GM13976 (cell line): ENCODE data around the gene KLF13.
A peak's percentile ranks its signal among the peaks of the same experiment; 100 is the strongest.

ENCODE experiments used
- DNase-seq: peaks from one replicate; pipeline ENCODE4 v3.0.0; 2012; ENCODE audit warnings: low spot score
- in situ Hi-C: fragments of 300-500 bp; cut with MboI; formaldehyde crosslinking; loops from one replicate; pipeline ENCODE4 v1.12.0; 2022; ENCODE audit warnings: low sequenced_read_pairs, mixed read lengths, inconsistent platforms; ENCODE audit not compliant: unreplicated experiment
- TF ChIP-seq, protein P1 (sequence below): IDR thresholded peaks from 2 replicates; pipeline ENCODE4 v1.5.1; 2012; ENCODE audit warnings: borderline replicate concordance, mild to moderate bottlenecking; ENCODE audit not compliant: insufficient read depth; ENCODE audit errors: extremely low read depth, missing control alignments, control extremely low read depth

Gene KLF13

DNA sequence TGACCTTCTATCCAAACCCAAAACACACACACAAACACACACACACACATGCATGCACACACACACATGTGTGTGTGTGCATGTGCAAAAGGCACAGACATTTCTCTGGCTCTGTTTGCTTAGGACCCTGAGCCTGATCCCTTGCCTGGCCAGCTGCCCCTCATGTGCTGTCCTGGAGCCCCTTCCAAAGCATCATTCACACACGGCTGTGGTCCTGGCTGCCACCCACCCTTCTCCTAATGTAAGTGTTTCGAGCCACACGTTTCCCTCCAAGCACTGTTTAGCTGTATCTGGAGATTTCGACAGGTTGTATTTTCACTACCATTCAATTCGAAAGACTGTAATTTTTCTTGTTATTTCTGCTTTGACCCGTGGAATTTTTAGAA, 45.8 kb upstream of the KLF13 start:
- in situ Hi-C loops = no loop called here
- TF ChIP-seq, protein P1, sequence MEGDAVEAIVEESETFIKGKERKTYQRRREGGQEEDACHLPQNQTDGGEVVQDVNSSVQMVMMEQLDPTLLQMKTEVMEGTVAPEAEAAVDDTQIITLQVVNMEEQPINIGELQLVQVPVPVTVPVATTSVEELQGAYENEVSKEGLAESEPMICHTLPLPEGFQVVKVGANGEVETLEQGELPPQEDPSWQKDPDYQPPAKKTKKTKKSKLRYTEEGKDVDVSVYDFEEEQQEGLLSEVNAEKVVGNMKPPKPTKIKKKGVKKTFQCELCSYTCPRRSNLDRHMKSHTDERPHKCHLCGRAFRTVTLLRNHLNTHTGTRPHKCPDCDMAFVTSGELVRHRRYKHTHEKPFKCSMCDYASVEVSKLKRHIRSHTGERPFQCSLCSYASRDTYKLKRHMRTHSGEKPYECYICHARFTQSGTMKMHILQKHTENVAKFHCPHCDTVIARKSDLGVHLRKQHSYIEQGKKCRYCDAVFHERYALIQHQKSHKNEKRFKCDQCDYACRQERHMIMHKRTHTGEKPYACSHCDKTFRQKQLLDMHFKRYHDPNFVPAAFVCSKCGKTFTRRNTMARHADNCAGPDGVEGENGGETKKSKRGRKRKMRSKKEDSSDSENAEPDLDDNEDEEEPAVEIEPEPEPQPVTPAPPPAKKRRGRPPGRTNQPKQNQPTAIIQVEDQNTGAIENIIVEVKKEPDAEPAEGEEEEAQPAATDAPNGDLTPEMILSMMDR = no peak
- no peak for DNase-seq

DNA sequence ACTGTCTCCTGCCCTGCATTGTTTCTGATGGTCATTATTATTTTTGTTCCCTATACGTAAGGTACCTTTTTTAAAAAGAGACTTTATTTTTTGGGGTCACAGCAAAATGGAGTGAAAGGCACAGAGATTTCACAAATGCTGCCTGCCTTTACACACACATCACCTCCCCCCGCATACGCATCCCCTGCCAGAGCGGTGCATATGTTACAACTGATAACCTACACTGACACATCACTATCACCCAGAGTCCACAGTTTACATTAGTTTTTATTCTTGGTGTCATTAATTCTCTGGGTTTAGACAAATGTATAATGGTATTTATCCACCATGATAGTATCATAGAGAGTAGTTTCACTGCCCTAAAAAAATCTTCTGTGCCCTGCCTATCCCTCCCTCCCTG, 43.6 kb upstream of the KLF13 start:
- DNase-seq = no peak
- TF ChIP-seq, protein P1 = no peak
- in situ Hi-C loops = no loop called here

DNA sequence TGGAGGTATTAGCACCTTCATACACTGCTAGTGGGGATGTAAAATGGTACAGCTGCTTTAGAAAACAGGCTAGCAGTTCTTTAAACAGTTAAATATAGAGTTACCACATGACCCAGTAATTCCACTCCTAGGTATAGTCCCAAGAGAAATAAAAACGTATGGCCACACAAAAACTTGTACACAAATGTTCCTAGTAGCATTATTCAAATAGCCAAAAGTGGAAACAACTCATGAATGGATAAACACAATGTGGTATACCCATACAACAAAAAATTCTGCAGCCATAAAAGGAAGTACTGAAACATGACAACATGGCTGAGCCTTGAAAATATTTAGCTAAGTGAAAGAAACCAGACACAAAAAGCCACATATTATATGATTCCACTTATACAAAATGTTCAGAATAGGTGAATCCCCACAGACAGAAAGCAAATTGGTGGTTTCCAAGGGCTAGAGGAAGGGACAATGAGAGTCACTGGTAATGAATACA, 40.8 kb upstream of the KLF13 start:
- in situ Hi-C loops = no loop called here

DNA sequence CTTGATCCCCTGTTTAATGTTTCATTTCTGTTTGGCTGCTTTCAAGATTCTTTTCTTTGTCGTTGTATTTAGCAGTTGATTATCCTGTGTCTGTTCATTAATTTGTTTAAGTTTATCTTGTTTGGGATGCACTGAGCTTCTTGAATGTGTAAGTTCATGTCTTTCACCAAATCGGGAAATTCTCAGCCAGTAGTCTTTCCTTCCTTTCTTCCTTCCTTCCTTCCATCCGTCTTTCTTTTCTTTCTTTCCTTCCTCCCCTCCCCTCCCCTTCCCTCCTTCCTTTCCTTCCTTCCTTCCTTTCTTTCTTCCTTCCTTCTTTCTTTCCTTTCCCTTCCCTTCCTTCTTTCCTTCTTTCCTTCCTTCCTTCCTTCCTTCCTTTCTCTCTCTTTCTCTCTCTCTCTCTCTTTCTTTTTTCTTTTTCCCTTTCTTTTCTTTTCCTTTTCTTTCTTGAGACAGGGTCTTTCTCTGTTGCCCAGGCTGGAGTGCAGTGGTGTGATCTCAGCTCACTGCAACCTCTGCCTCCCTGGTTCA, 35.5 kb upstream of the KLF13 start:
- in situ Hi-C loops = no loop called here

More for the DNA sequence above, 40.8 kb upstream of the KLF13 start:
- TF ChIP-seq, protein P1 = no peak
- peak; percentile 25 for DNase-seq

DNA sequence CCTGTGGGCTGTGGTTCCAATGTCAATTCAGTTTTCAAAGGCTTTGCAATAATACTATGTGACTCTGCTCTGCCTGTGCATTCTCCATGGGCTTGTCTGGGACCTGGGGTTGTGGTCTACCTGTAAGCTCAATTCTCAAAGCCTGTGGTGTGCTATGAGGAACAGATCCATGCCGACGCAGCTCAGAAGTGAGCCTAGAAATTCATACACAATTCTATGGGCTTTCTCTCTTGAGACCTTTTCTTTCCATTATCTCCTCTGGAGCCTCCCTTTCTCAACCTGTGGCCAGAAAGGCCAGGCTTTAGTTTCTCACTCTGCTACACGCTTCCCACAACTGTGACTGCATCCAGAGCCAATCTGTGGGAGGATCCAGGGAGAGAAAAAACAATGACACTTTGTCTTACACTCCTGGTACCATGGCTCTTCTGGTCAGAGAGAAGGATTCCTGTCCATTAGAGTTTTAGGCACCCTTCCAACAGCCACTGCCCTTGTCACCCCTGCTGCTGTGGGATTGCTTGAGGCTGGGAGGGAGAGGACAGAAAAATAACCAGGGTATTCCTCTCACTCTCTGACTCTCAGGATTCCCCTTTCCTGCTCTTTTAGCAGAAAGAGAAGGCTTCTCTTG, 34.1 kb upstream of the KLF13 start:
- TF ChIP-seq, protein P1 = no peak
- no peak for DNase-seq
- in situ Hi-C loops = no loop called here

More for the DNA sequence above, 35.5 kb upstream of the KLF13 start:
- TF ChIP-seq, protein P1 = no peak
- DNase-seq = no peak

DNA sequence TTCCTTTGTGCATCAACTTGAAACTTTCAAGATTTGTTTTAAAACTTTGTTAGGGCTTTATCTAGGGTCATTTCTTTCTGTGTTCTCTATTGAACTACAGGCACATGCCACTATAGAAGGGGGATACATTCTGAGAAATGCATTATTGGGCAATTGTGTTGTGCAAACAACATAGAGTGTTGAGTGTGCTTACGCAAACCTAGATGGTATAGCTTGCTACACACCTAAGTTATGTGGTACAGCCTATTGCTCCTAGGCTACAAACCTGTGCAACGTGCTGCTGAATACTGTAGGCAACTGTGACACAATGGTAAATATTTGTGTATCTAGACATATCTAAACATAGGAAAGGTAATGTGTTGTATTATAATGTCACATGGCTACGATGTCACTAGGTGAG, 33.0 kb upstream of the KLF13 start:
- TF ChIP-seq, protein P1 = no peak
- in situ Hi-C loops = no loop called here
- DNase-seq = no peak
